A549 (cell line): ENCODE measurements around the gene ABO. TPM values are rescaled to one million over a fixed set of nuclear protein-coding genes. Genes with fewer than 3 reads are reported as not detected.
"Not testable (repeated sequence)": the region's sequence is repeated elsewhere in the genome, so short reads cannot be mapped to it uniquely, and the experiment has no call there.

Experiments
- ATAC-seq, 2 experiments: fragments of 200-7000 bp in 1 of 2; fragments of >200 bp in 1 of 2; cut with Nextera tagmentation in 1 of 2; cut with Tn5 transposase in 1 of 2; 3 replicates each; pipeline versions ENCODE4 v1.8.0 to v1.9.1; 2018 to 2020; ENCODE audit warnings: mild to moderate bottlenecking in 1 of 2, moderate library complexity in 1 of 2
- CTCF ChIA-PET: fragments of 300-600 bp; sonication (Branson Sonifier 250); formaldehyde crosslinking; extraction: SDS; loops from one replicate; lab custom pipeline; 2021; ENCODE audit warnings: antibody characterized with exemption, inconsistent platforms; lab: Yijun Ruan, JAX
- POLR2A ChIA-PET: fragments of 350-600 bp; formaldehyde crosslinking; extraction: SDS; loops from one replicate; lab custom pipeline; 2021; ENCODE audit warnings: antibody characterized with exemption, inconsistent platforms; lab: Yijun Ruan, JAX
- DNase-seq, 2 experiments: peaks; one replicate each; pipeline versions ENCODE4 v3.0.0 to v3.0.0-alpha.2; 2011 to 2016; ENCODE audit warnings: low read depth in 1 of 2, low spot score in 1 of 2
- FAIRE-seq: peaks from 2 replicates; lab custom pipeline; 2011; peaks lifted over from hg19 to GRCh38; lab: Jason Lieb, UNC
- H3K27ac ChIP-seq, 2 experiments: fragments of >200 bp; sonication (Bioruptor Twin); formaldehyde crosslinking; 3 replicates each; pipeline ENCODE4 v1.5.1; 2016 to 2017
- H3K4me1 ChIP-seq: fragments of >200 bp; sonication (Bioruptor Twin); formaldehyde crosslinking; 3 replicates; pipeline ENCODE4 v1.6.1; 2016
- H3K4me2 ChIP-seq: fragments of >200 bp; sonication (Bioruptor Twin); formaldehyde crosslinking; 3 replicates; pipeline ENCODE4 v1.6.1; 2016
- H3K4me3 ChIP-seq: fragments of >200 bp; sonication (Bioruptor Twin); formaldehyde crosslinking; 3 replicates; pipeline ENCODE4 v1.5.1; 2016
- H3K9me3 ChIP-seq: fragments of >200 bp; sonication (Bioruptor Twin); formaldehyde crosslinking; 3 replicates; pipeline ENCODE4 v1.6.1; 2016
- BHLHE40 ChIP-seq: IDR thresholded peaks from 2 replicates; pipeline ENCODE4 v1.6.1; 2012; ENCODE audit warnings: low read depth, low read length, inconsistent platforms
- CEBPB ChIP-seq, 2 experiments: fragments of >200 bp in 1 of 2; sonication (Bioruptor Twin) in 1 of 2; formaldehyde crosslinking in 1 of 2; IDR thresholded peaks; 2 replicates each; pipeline ENCODE4 v1.6.1; 2012 to 2016
- ESRRA ChIP-seq: fragments of 150-350 bp; IDR thresholded peaks from 2 replicates; pipeline ENCODE4 v1.6.1; 2014; ENCODE audit warnings: mild to moderate bottlenecking, low read length, borderline replicate concordance
- FOSL2 ChIP-seq, 2 experiments: fragments of 450-650 bp in 1 of 2; fragments of >200 bp in 1 of 2; sonication (Bioruptor Twin) in 1 of 2; formaldehyde crosslinking; IDR thresholded peaks; 2 replicates each; pipeline versions ENCODE4 v1.5.0 to v1.6.1; 2016 to 2020; ENCODE audit warnings: mild to moderate bottlenecking in 1 of 2, moderate library complexity in 1 of 2
- FOXS1 ChIP-seq: fragments of 250-450 bp; sonication (Bioruptor Pico); IDR thresholded peaks from 2 replicates; pipeline ENCODE4 v1.5.0; 2020; ENCODE audit warnings: mild to moderate bottlenecking, moderate library complexity
- HES2 ChIP-seq: fragments of >200 bp; sonication (Bioruptor Twin); formaldehyde crosslinking; IDR thresholded peaks from 2 replicates; pipeline ENCODE4 v1.6.1; 2016
- HEYL ChIP-seq: fragments of 250-450 bp; sonication (Bioruptor Pico); IDR thresholded peaks from 2 replicates; pipeline ENCODE4 v1.8.0; 2021; ENCODE audit warnings: mild to moderate bottlenecking, moderate library complexity
- HOXA7 ChIP-seq: fragments of 250-450 bp; sonication (Bioruptor Pico); IDR thresholded peaks from 2 replicates; pipeline ENCODE4 v1.5.0; 2020; ENCODE audit warnings: mild to moderate bottlenecking, moderate library complexity
- JUN ChIP-seq, 2 experiments: fragments of >200 bp; sonication (Bioruptor Twin); formaldehyde crosslinking; IDR thresholded peaks; 2 replicates in 1 of 2; 3 replicates in 1 of 2; pipeline ENCODE4 v1.6.1; 2016 to 2017
- KDM1A ChIP-seq: fragments of 200-600 bp; sonication (generic); IDR thresholded peaks from 2 replicates; pipeline ENCODE4 v1.6.1; 2016; ENCODE audit warnings: low read depth, mild to moderate bottlenecking
- KDM5A ChIP-seq: fragments of 200-600 bp; sonication (generic); IDR thresholded peaks from 2 replicates; pipeline ENCODE4 v1.6.1; 2016; ENCODE audit warnings: antibody characterized with exemption, mild to moderate bottlenecking
- MAX ChIP-seq: IDR thresholded peaks from 2 replicates; pipeline ENCODE4 v1.6.1; 2012
- NFE2L2 ChIP-seq: fragments of 150-350 bp; conservative IDR thresholded peaks from 2 replicates; pipeline ENCODE4 v1.6.1; 2014; ENCODE audit warnings: low read length
- NR3C1 ChIP-seq: fragments of >200 bp; sonication (Bioruptor Twin); formaldehyde crosslinking; IDR thresholded peaks from 3 replicates; pipeline ENCODE4 v1.6.1; 2017
- RAD21 ChIP-seq, 2 experiments: fragments of >200 bp in 1 of 2; sonication (Bioruptor Twin) in 1 of 2; formaldehyde crosslinking in 1 of 2; IDR thresholded peaks in 1 of 2; conservative IDR thresholded peaks in 1 of 2; 2 replicates in 1 of 2; 3 replicates in 1 of 2; pipeline ENCODE4 v1.6.1; 2012 to 2018; ENCODE audit warnings: inconsistent platforms in 1 of 2
- RFX5 ChIP-seq: fragments of 450-650 bp; IDR thresholded peaks from 2 replicates; pipeline ENCODE4 v1.7.1; 2014; ENCODE audit warnings: antibody characterized with exemption, mild to moderate bottlenecking, moderate library complexity
- TP53 ChIP-seq: fragments of 250-450 bp; sonication (Bioruptor Pico); IDR thresholded peaks from 2 replicates; pipeline ENCODE4 v1.5.0; 2021; ENCODE audit warnings: mild to moderate bottlenecking, moderate library complexity
- ZFP36 ChIP-seq: fragments of 450-650 bp; IDR thresholded peaks from 2 replicates; pipeline ENCODE4 v1.6.1; 2014; ENCODE audit warnings: borderline replicate concordance; ENCODE audit not compliant: partially characterized antibody
- ZNF302 ChIP-seq: fragments of 250-450 bp; sonication (Bioruptor Pico); IDR thresholded peaks from 2 replicates; pipeline ENCODE4 v1.9.0; 2021; ENCODE audit warnings: inconsistent platforms, mild to moderate bottlenecking, moderate library complexity
- ZSCAN20 ChIP-seq: fragments of 250-450 bp; sonication (Bioruptor Pico); IDR thresholded peaks from 2 replicates; pipeline ENCODE4 v1.8.0; 2022; ENCODE audit warnings: mild to moderate bottlenecking, moderate library complexity
- WGBS: methylation state at CpG from one replicate; pipeline ENCODE4 v1.1.6; 2017; ENCODE audit errors: missing lambda C conversion rate; 5-methylcytosine and 5-hydroxymethylcytosine counted together
- polyA plus RNA-seq, 4 experiments: library from polyadenylated mRNA; depleted of rRNA in 3 of 4; stranded (reverse); fragments of >200 nt; fragmentation: RNase III in 1 of 4; extraction: RNeasy Plus Mini Kit Qiagen cat#74134 plus additional on column Dnase treatment in 1 of 4; gene quantifications; 2 replicates in 3 of 4; 3 replicates in 1 of 4; pipeline ENCODE4 v1.2.3, GENCODE V29; 2011 to 2017
- TF ChIP-seq, protein P1 (sequence below): fragments of 450-650 bp; IDR thresholded peaks from 2 replicates; pipeline ENCODE4 v1.6.1; 2014; ENCODE audit warnings: antibody characterized with exemption

ABO gene
- polyA plus RNA-seq, 2 of the 4 experiments (the other 2 are of a cell fraction) = not detected

DNA sequence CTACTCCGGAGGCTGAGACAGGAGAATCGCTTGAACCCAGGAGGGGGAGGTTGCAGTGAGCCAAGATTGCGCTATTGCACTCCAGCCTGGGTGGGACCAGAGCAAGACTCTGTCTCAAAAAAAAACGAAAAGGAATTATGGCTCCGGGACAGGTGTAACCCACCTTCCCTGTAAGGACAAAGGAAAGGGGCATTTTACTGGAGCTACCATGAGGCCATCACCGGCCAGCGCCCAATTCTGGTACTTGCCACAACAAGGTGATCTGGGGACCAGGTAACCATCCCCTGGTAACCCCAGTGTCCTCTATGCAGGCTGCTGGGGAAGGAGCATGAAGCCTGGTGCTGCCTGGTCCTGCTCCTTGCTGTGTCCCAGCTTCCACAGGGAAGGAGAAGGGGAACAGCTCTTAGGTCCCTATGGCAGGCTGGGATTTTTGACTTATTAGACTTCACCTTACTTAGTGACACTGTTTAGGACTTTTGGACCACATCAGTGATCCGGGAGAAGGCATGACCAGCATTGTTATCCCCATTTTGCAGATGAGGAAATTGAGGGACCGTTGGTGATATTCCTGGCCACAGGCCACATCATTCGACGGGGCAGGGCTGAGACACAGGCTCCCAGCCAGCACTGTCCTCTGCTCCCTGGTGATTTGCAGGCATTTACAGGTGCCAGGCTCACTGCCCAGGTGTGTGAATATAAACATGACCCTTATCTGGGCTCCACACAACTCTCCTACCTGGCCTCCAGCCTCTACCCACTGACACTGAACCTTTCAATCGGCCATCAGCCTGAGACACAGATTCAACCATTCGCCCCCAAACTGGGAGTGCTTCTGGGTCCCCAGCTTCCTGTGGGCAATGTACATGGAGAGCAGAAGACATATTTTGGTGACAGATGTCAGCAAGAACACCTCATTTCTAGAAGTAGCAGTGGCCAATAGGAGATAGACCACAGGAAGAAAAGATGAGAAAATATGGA is 26.5 kb upstream of the ABO start:
- Histone ChIP-seq H3K9me3 (no peaks in the 10 kb centered on the region), H3K4me2 (no peak overlapping the region), H3K4me3 (no peak overlapping the region), H3K27ac (no peak overlapping the region), H3K4me1 (no peaks in the 10 kb centered on the region)
- WGBS = 78% methylated on average over 13 of the region's 13 CpGs
- TF ChIP-seq CEBPB (IDR thresholded peaks at IDR 0.05) (no peak), NR3C1 (no peak), BHLHE40 (no peak), ZSCAN20 (no peak), KDM1A (no peak), ZNF302 (CRISPR knock-in tag) (no peak), FOXS1 (no peak), TP53 (CRISPR knock-in tag) (no peak), HOXA7 (CRISPR knock-in tag) (no peak), ZFP36 (no peak), JUN (IDR thresholded peaks at IDR 0.05) (no peak), NFE2L2 (no peak), RAD21 (conservative IDR thresholded peaks at IDR 0.05 in 1 of 2, IDR thresholded peaks at IDR 0.05 in 1 of 2) (no peak), HEYL (CRISPR knock-in tag) (no peak), KDM5A (no peak)
- DNase-seq (no peak), ATAC-seq (no peak), FAIRE-seq (no peak)
- CTCF ChIA-PET = no interaction called here
- POLR2A ChIA-PET = no interaction called here

DNA sequence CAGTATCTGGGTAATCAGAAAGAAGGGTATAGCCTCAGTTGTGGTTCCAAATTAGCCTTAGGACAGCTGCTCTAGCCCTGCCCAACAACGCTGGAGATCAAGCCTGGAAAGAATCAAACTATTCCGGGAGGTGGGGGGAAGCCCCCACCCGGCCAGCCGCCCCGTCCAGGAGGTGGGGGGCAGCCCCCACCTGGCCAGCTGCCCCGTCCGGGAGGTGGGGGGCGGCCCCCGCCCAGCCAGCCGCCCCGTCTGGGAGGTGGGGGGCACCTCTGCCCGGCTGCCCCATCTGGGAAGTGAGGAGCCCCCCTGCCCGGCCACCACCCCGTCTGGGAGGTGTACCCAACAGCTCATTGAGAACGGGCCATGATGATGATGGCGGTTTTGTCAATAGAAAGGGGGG is 25.0 kb upstream of the ABO start:
- H3K4me3 ChIP-seq, H3K4me1 ChIP-seq, FAIRE-seq, H3K27ac ChIP-seq, POLR2A ChIA-PET, H3K9me3 ChIP-seq, CTCF ChIA-PET, DNase-seq: not testable (repeated sequence)
- H3K4me2 ChIP-seq = peak overlapping the region; percentile 58; the same call in 1 of the 3 replicates
- peak; percentile 43 to 46; a peak in 2 of 6 replicates for ATAC-seq
- 13% methylated on average over 11 of the region's 16 CpGs for WGBS

- H3K9me3 ChIP-seq = peaks cover 16% of the 10 kb centered on the region; the same call in 2 of the 3 replicates
- POLR2A ChIA-PET = no interaction called here
- peak; percentile 28 for FAIRE-seq
- H3K4me1 ChIP-seq = no peaks in the 10 kb centered on the region
- TF ChIP-seq MAX = no peak
- TF ChIP-seq ESRRA = no peak
- TF ChIP-seq FOSL2 (IDR thresholded peaks at IDR 0.05) = no peak
- no peak for TF ChIP-seq FOSL2 (CRISPR knock-in tag; IDR thresholded peaks at IDR 0.05)
- TF ChIP-seq RFX5 = no peak
- TF ChIP-seq HEYL (CRISPR knock-in tag) = no peak
- TF ChIP-seq ZSCAN20 = no peak
- TF ChIP-seq FOXS1 = no peak
- TF ChIP-seq HES2 = no peak
- TF ChIP-seq, protein P1, sequence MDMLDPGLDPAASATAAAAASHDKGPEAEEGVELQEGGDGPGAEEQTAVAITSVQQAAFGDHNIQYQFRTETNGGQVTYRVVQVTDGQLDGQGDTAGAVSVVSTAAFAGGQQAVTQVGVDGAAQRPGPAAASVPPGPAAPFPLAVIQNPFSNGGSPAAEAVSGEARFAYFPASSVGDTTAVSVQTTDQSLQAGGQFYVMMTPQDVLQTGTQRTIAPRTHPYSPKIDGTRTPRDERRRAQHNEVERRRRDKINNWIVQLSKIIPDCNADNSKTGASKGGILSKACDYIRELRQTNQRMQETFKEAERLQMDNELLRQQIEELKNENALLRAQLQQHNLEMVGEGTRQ = no peak
- TF ChIP-seq ZFP36 = no peak
- TF ChIP-seq CEBPB (IDR thresholded peaks at IDR 0.05) = no peak
- no peak for TF ChIP-seq JUN (IDR thresholded peaks at IDR 0.05)
- no peak for TF ChIP-seq NFE2L2
- H3K27ac ChIP-seq = no peak overlapping the region
- ATAC-seq = no peak
- CTCF ChIA-PET = interaction anchor here (0.6 to 0.7 kb wide), 2 partner anchors 12 to 27 kb away, joined by 3 to 4 read pairs; no protein-coding TSS in a partner anchor
- WGBS = 10% methylated on average over 1 of the region's 1 CpG
- no peak overlapping the region for H3K4me2 ChIP-seq
- no peak overlapping the region for H3K4me3 ChIP-seq
- no peak for DNase-seq
Observed at GRCh38 chr9:133294257-133294656, 19.3 kb upstream of the ABO start.
